Activated B cell treated with CpG ODN at 0.5 μM for 24 hours (primary cell): Measurements from ENCODE around the gene NHLRC2. TPM values are rescaled to one million over a fixed set of nuclear protein-coding genes. Genes with fewer than 3 reads are reported as not detected.

ENCODE experiments used
- ATAC-seq: fragments of 200-7000 bp; cut with Tn5 transposase; one replicate; pipeline ENCODE4 v1.10.0; 2021; ENCODE audit warnings: low read depth, mild to moderate bottlenecking, moderate library complexity
- CTCF ChIA-PET: fragments of 350-600 bp; sonication (Branson Sonifier 250); formaldehyde crosslinking; loops from one replicate; lab custom pipeline; 2021; ENCODE audit warnings: antibody characterized with exemption; lab: Charles Lee
- POLR2A ChIA-PET: fragments of 350-600 bp; sonication (Branson Sonifier 250); formaldehyde crosslinking; loops from one replicate; lab custom pipeline; 2021; ENCODE audit warnings: antibody characterized with exemption; lab: Charles Lee
- DNase-seq: peaks from one replicate; pipeline ENCODE4 v3.0.0; 2022
- H3K27ac Mint-ChIP-seq: one replicate; pipeline ENCODE4 v1.8.0; 2020; ENCODE audit warnings: mixed read lengths
- H3K27me3 Mint-ChIP-seq: one replicate; pipeline ENCODE4 v1.8.0; 2021; ENCODE audit warnings: mixed read lengths
- H3K36me3 Mint-ChIP-seq: one replicate; pipeline ENCODE4 v1.8.0; 2021; ENCODE audit warnings: low read depth, mixed read lengths
- H3K4me1 Mint-ChIP-seq: one replicate; pipeline ENCODE4 v1.8.0; 2021; ENCODE audit warnings: mixed read lengths
- H3K4me3 Mint-ChIP-seq: one replicate; pipeline ENCODE4 v1.8.0; 2020; ENCODE audit warnings: mild to moderate bottlenecking, mixed read lengths
- H3K9me3 Mint-ChIP-seq: one replicate; pipeline ENCODE4 v1.8.0; 2020; ENCODE audit warnings: mixed read lengths
- intact Hi-C: fragments of 100-400 bp; cut with micrococcal nuclease; formaldehyde crosslinking; loops from one replicate; pipeline ENCODE4 v1.15.1; 2024
- total RNA-seq: library from RNA; stranded (reverse); gene quantifications from 2 replicates; pipeline ENCODE4 v1.2.3, GENCODE V29; 2022
- TF ChIP-seq, protein P1 (sequence below): fragments of 200-600 bp; IDR thresholded peaks from one replicate; pipeline ENCODE4 v1.8.0; 2022; ENCODE audit warnings: antibody characterized with exemption, mild to moderate bottlenecking

Gene NHLRC2
- total RNA-seq, 1 donor from 2014 or later = 43.9 TPM

DNA sequence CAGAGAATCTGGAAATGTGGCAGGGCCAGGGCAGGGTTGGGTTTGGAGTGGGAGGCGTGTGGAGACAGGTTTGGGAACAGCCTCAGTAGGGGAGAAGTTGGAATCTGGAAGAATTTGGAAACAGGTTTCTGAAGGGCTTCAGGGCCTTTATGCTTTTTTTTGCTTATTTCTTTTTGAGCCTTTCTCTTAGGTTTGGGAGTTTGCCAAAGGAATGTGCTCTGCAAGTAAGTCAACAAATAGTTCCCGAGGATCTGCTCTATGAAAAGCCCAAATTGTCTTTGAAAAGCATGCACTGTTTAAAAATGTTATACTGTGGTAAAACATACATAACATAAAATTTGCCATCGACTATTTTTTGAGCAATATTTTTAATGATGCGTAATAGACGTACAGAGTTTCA is 102.6 kb downstream of the NHLRC2 start:
- POLR2A ChIA-PET = no interaction called here

DNA sequence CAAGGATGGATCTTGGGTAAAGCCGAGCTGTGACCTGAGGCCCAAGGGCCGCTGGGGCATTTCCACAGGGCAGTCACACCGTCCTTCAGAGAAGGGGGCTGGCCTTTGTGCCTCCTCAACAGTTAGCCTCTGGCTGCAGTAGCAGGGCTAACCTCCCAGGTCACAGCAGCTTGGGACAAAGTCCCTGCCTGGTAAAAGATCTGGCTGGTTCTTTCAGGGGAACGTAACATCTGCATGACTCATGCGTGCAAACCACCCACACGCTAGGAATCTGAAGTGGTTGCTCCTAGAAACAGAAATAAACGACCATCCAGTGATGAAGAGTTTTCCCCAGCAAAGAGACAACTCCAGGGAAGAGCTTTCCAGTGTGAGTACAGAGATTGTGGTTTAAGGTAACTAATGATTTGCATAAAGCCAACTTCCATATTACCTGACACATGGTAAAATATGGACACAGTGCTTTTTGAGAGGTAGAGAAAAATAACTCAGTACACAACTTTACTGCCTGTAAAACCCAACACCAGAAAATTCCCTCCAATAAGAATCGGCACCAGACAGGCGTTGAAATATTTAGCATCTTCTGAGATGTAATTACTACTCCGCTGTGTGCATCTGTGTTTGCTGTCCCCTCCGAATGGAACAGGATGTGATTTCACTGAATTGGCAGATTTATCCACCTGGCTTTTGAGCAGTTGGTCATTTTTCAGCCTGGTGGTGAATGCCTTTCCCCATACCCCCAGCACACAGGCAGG is 104.3 kb downstream of the NHLRC2 start:
- Mint-ChIP-seq H3K4me3 (no peak overlapping the region), H3K9me3 (peaks cover 3% of the 10 kb centered on the region), H3K4me1 (peaks cover 8% of the 10 kb centered on the region), H3K27ac (no peak overlapping the region), H3K36me3 (no peaks in the 10 kb centered on the region), H3K27me3 (no peaks in the 10 kb centered on the region)
- CTCF ChIA-PET = no interaction called here
- TF ChIP-seq, protein P1, sequence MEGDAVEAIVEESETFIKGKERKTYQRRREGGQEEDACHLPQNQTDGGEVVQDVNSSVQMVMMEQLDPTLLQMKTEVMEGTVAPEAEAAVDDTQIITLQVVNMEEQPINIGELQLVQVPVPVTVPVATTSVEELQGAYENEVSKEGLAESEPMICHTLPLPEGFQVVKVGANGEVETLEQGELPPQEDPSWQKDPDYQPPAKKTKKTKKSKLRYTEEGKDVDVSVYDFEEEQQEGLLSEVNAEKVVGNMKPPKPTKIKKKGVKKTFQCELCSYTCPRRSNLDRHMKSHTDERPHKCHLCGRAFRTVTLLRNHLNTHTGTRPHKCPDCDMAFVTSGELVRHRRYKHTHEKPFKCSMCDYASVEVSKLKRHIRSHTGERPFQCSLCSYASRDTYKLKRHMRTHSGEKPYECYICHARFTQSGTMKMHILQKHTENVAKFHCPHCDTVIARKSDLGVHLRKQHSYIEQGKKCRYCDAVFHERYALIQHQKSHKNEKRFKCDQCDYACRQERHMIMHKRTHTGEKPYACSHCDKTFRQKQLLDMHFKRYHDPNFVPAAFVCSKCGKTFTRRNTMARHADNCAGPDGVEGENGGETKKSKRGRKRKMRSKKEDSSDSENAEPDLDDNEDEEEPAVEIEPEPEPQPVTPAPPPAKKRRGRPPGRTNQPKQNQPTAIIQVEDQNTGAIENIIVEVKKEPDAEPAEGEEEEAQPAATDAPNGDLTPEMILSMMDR = no peak
- POLR2A ChIA-PET = no interaction called here
- DNase-seq = no peak
- ATAC-seq = no peak
- intact Hi-C loops = no loop called here

More for the DNA sequence above, 102.6 kb downstream of the NHLRC2 start:
- Mint-ChIP-seq H3K4me3 (no peak overlapping the region), H3K9me3 (peaks cover 13% of the 10 kb centered on the region), H3K27ac (no peak overlapping the region), H3K27me3 (no peaks in the 10 kb centered on the region), H3K4me1 (peaks cover 8% of the 10 kb centered on the region), H3K36me3 (no peaks in the 10 kb centered on the region)
- CTCF ChIA-PET = no interaction called here
- intact Hi-C loops = no loop called here
- no peak for ATAC-seq
- no peak for DNase-seq
- TF ChIP-seq, protein P1 = no peak

DNA sequence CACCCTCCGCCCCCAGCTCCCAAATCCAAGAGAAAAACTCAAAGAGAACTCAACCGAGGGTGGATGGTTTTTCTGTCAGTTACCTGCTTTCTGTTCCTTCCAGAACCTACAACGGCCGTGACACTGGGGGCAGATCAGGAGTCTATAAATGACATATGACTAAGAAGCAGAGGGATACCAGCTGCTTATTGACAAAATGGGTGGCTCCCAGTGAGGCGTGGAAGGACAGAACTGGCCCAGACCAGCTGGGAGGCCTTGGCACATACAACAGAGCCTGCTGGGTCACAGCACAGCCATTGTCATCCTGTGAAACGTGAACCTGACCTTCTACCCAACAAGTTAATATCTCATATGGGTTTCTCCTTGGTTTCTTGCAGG is 104.9 kb downstream of the NHLRC2 start:
- H3K4me1 Mint-ChIP-seq = peaks cover 8% of the 10 kb centered on the region
- no peaks in the 10 kb centered on the region for H3K36me3 Mint-ChIP-seq
- intact Hi-C loops = no loop called here
- H3K27me3 Mint-ChIP-seq = no peaks in the 10 kb centered on the region
- no peak for ATAC-seq
- no peak for DNase-seq
- peaks cover 2% of the 10 kb centered on the region for H3K9me3 Mint-ChIP-seq
- H3K27ac Mint-ChIP-seq = no peak overlapping the region
- ChIA-PET CTCF (no interaction called here), POLR2A (no interaction called here)
- TF ChIP-seq, protein P1 = no peak
- no peak overlapping the region for H3K4me3 Mint-ChIP-seq

DNA sequence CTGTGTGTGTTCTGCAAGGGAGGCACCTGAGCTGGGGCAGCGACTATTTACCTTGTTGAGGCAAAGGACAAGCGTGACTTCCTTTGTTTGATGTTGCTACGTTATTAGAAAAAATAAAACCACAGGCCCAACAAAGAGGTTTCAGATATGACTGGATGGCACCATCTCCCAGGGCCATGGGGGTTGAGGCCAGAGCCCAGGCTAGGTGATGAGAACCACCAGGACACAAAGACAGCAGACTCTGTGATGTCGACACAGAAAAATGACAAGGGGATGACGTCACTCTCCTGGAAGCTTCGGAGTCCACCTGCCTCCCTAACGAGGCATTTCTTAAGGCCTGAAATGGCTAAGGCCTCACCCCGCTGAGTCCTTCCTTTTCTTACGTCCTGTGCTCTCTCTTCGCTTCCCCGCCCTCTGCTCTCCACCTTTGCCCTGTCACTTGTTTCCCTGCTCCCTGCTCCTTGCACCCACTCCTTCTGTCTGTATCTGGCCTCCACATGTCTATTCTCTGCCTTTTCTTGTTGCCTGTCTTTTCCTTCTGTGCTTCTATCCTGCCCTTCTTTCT is 106.2 kb downstream of the NHLRC2 start:
- H3K36me3 Mint-ChIP-seq = no peaks in the 10 kb centered on the region
- no peak for DNase-seq
- TF ChIP-seq, protein P1 = no peak
- H3K4me1 Mint-ChIP-seq = peaks cover 8% of the 10 kb centered on the region
- POLR2A ChIA-PET = no interaction called here
- no peak overlapping the region for H3K4me3 Mint-ChIP-seq
- H3K27me3 Mint-ChIP-seq = no peaks in the 10 kb centered on the region
- H3K9me3 Mint-ChIP-seq = no peaks in the 10 kb centered on the region
- no peak overlapping the region for H3K27ac Mint-ChIP-seq
- CTCF ChIA-PET = no interaction called here
- ATAC-seq = no peak
- intact Hi-C loops = no loop called here

DNA sequence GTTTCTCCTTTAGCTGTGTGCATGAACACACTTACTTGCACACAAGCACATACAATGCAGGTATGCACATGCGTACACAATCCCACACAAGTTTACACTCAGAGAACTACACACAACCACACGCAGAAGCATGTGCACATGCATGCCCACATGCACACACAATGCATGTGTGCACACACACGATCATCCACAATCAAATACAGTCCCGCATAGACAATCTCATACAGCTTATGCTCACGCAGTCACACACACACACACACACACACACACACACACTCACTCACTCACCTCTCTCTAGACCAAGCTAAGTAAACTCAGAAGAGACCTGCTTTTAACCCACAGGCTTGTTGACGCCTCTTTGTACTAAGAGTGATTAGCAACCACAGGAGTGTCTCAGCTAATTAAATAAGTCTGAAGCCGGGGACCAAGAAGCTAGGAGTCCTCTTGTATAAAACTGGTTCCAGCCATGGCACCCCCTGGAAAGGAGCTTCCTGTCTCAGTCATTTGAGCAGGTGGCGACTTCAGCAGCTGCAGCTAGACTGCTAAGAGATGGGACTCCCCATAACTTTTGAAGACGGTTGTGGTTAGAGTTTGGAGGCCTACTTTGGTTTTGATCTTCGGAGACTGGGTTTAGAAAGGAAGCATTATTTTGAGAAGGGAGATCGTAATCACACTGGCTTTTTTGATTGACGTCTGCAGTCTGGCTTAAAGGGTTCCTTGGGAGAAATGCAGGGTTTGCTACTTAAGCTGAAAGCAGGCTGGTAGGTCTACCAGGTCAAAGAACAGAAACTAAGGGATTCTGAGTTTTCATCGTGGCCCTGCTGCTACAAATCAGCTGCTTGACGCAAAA is 106.9 kb downstream of the NHLRC2 start:
- Mint-ChIP-seq H3K27ac (no peak overlapping the region), H3K4me3 (no peak overlapping the region), H3K9me3 (no peaks in the 10 kb centered on the region), H3K27me3 (no peaks in the 10 kb centered on the region), H3K36me3 (no peaks in the 10 kb centered on the region), H3K4me1 (peaks cover 8% of the 10 kb centered on the region)
- ATAC-seq = no peak
- POLR2A ChIA-PET = no interaction called here
- CTCF ChIA-PET = no interaction called here
- no peak for DNase-seq
- TF ChIP-seq, protein P1 = no peak
- intact Hi-C loops = no loop called here
